PC-9 (cell line): ENCODE results near the gene GSTM1.

ENCODE experiments used
- EZH2 ChIP-seq: fragments of 200-600 bp; sonication (generic); IDR thresholded peaks from 2 replicates; pipeline ENCODE4 v1.8.0; 2017; ENCODE audit warnings: antibody characterized with exemption, low read depth
- TF ChIP-seq, protein P1 (sequence below): fragments of 200-600 bp; sonication (generic); conservative IDR thresholded peaks from 2 replicates; pipeline ENCODE4 v1.6.1; 2017; ENCODE audit warnings: mixed run types, antibody characterized with exemption, mild to moderate bottlenecking, moderate library complexity

DNA sequence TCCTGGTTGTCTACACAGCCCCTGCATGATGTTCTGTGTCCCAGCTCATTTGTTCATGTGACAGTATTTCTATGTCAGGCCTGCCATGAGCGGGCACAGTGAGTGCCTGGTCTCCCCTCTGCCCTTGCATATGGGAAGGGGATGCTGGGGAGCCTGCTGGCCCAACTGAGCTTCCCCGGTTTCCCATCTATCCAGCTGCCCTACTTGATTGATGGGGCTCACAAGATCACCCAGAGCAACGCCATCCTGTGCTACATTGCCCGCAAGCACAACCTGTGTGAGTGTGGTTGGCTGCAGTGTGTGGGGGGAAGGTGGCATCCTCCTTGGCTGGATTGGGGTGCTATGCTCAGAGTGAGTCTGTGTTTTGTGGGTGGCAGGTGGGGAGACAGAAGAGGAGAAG is 30.2 kb upstream of the GSTM1 start:
- TF ChIP-seq, protein P1, sequence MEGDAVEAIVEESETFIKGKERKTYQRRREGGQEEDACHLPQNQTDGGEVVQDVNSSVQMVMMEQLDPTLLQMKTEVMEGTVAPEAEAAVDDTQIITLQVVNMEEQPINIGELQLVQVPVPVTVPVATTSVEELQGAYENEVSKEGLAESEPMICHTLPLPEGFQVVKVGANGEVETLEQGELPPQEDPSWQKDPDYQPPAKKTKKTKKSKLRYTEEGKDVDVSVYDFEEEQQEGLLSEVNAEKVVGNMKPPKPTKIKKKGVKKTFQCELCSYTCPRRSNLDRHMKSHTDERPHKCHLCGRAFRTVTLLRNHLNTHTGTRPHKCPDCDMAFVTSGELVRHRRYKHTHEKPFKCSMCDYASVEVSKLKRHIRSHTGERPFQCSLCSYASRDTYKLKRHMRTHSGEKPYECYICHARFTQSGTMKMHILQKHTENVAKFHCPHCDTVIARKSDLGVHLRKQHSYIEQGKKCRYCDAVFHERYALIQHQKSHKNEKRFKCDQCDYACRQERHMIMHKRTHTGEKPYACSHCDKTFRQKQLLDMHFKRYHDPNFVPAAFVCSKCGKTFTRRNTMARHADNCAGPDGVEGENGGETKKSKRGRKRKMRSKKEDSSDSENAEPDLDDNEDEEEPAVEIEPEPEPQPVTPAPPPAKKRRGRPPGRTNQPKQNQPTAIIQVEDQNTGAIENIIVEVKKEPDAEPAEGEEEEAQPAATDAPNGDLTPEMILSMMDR = no peak
- TF ChIP-seq EZH2 = no peak
